Activated gamma-delta T cell treated with anti-CD3 and anti-CD28 coated beads, Interleukin-2, amount 50 U/mL, for 16 hours (primary cell): Measurements from ENCODE around the gene SLC26A8.
"Not testable (repeated sequence)": the region's sequence is repeated elsewhere in the genome, so short reads cannot be mapped to it uniquely, and the experiment has no call there.

Experiments used
- DNase-seq: peaks from one replicate; pipeline ENCODE4 v3.0.0-alpha.2; 2020; ENCODE audit warnings: low read depth

Gene SLC26A8

DNA sequence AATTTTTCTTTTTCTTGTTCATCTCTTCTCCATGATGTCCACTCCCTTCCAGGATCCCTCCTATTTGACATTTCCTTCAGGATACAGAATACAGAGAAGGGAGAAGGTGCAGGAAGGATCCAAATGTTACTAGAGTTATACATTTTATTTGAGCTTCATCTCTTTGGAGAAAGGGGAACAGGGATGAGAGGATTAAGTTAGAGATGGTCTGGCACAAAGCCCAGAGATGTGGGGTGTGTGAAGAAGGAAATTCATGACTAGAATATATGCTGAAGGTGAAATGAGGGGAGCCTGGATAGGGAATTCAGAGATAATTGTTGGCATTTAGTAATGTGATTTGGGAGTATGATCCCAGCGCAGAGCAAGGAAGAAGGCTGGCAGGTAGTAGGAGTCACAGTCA, 81.1 kb downstream of the SLC26A8 start:
- no peak for DNase-seq

GRCh38 chr6:35942355-35942754, 82.1 kb downstream of the SLC26A8 start:
- DNase-seq, result no peak

- not testable (repeated sequence) for DNase-seq
Observed at GRCh38 chr6:35941170-35941569, 83.3 kb downstream of the SLC26A8 start.

- DNase-seq, result not testable (repeated sequence)
Observed at GRCh38 chr6:35940014-35940413, 84.4 kb downstream of the SLC26A8 start.

- not testable (repeated sequence) for DNase-seq
Observed at GRCh38 chr6:35939259-35939658, 85.2 kb downstream of the SLC26A8 start.

DNA sequence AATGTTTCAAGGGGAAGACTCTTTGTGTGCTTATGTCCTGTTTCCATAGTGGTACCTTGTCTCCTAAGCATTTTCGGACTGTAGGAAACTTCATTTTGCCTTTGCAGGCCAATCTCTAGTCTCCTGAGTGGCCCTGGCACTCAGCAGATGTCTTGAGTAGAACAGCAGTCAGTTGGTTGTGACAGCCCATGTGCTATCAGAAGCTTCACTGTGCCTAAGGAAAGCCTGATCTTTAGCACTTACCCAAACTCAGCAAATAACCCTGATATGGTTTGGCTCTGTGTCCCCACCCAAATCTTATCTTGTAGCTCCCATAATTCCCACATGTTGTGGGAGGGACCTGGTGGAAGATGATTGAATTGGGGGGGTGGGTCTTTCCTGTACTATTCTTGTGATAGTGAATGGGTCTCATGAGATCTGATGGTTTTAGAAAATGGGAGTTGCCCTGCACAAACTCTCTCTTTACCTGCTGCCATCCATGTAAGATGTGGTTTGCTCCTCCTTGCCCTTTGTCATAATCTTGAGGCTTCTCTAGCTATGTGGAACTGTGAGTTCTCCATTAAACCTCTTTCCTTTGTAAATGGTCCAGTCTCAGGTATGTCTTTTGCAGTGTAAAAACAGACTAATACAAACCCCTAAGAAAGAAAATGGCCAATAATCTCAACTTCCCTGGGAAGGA, 87.6 kb downstream of the SLC26A8 start:
- DNase-seq, result no peak

GRCh38 chr6:35935469-35935868, 89.0 kb downstream of the SLC26A8 start:
- DNase-seq, result no peak

DNA sequence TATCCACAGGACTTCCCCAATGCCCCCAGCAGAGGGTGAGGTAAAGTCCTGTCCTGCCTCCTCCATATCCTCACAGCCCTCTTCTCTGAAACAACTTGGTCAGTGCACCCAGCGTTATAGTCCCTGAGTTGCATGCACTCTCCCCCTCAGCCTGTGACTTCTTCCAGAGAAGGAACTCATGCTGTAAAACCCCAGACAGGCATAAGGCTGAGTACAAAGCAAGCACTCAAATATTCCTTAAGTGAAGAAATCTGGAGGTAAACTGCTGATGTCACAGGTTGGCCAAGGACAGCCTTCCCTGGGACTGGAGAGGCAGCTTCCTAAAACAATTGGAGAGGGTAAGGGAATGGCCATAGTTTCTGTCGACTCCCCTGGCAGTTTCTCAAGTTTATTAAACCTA, 90.6 kb downstream of the SLC26A8 start:
- DNase-seq, result no peak

- DNase-seq, result not testable (repeated sequence)
Observed at GRCh38 chr6:35931873-35932272, 92.6 kb downstream of the SLC26A8 start.

DNA sequence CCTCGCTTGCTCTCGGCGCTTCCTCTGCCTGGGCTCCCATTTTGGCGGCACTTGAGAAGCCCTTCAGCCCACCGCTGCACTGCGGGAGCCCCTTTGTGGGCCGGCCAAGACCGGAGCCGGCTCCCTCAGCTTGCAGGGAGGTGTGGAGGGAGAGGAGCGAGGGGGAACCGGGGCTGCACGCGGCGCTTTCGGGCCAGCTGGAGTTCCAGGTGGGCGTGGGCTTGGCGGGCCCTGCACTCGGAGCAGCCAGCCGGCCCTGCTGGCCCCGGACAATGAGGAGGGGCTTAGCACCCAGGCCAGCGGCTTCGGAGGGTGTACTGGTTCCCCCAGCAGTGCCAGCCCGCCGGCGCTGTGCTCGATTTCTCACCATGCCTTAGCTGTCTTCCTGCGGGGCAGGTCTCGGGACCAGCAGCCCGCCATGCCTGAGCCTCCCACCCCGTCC, 93.3 kb downstream of the SLC26A8 start:
- no peak for DNase-seq

GRCh38 chr6:35929601-35930000, 94.8 kb downstream of the SLC26A8 start:
- no peak for DNase-seq

DNA sequence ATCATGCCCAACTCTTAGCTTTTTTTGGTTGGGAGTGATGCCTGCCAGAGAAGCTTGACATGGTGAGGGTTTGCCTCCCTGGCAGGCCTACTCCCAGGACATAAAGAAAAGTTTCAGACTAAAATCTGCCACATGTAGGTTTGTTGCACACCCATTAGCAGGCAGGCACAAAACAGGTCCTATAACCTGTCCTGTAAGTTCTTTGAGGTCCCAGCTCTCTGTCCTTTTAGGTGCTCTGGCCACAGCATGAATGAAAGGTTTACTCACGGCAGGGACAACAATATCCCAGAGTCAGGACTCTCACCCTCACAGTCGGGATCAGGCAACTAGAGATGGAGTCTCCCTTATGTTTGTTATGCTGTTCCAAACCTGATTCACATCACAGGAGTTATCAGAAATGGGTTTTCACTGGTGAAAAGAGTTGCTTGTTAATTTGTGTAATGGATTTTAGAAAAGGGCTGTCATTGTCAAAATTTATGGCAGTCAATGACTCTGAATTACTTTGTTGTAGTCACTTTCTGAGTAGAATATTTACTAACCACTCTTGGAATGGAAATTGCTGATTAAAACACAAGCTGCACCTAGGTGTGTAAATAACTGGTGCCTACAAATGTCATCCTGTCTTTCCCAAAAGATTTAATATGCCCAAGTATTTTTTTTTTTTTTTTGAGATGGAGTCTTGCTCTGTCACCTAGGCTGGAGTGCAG, 97.8 kb downstream of the SLC26A8 start:
- no peak for DNase-seq

GRCh38 chr6:35925961-35926360, 98.5 kb downstream of the SLC26A8 start:
- no peak for DNase-seq

DNA sequence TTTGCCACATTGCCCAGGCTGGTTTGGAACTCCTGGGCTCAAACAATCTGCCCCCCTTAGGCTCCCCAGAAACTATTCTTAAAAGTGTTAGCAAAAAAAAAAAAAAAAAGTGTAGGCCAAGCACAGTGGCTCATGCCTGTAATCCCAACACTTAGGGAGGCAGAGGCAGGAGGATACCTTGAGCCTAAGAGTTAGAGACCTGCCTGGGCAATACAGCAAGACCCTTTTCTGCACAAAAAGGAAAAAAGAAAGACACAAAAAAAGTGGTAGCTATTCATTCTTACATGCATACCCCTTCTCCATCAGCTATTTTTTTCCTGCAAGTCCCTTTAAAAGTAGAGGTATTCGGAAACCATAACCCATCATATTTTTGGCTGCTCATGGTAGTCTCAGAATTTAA, 100.3 kb downstream of the SLC26A8 start:
- no peak for DNase-seq

DNA sequence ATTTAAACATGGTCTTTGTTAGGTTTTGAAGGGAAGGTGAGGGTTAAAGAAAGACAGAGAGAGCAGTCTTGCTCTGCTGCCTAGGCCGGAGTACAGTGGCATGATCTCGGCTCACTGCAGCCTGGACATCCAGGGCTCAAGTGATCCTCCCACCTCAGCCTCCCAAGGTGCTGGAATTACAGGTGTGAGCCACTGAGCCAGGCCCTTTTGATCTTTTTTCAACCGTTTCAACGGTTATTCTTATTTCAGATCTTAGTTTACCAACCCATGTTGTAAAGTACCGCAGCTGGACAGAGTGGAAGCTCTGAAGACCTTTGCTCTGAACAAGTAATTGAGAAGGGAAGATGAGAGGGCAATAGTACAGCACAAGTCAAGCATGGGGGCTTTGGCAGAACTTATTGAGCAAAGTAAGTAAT, 102.3 kb downstream of the SLC26A8 start:
- DNase-seq, result no peak

DNA sequence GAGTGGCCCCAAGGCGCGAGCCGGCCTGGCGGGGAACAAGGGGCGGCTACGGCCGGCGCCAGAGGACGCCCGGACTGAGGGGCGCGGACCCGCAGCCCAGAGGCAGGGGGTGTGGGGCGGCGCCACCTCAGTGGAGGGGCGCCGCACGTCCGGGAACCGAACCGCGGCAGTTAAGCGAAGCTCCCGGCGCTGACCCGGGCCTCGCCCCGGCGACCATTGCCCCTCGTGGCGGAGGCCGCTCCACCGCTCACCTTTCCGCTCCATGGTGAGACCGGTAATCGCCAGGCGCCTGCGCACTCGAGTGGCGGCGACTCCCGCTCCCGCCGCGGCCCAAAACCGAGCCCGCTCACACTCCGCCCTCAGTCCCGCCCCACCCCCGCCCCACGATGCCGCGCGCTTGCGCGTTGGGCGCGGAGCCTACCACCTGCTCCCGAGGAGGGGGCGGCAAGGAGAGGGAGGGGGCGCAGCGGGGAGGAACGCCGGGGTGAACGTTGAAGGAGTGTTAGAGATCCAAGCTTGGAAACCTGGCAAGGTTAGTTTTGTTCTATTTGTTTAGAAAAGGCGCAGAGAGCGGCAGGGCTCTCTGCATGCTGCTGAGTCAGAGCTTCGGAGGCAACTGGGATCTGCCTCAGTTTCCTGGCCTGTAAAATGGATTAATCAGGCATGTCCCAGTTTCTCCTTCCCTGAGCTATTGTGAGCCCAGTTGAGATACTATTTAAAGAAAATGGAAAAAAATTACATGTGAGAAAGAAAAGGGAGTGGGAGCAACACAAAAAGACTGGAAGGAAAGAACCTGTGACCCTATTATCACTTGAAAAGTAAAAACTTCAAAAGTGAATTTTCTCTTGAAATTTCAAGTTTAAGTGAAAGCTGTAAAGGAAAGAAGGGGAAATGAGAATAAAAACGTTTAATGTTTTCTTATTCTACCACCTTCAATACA, 103.4 kb downstream of the SLC26A8 start, which contains the start of gene SRPK1:
Gene SRPK1 (minus strand): TSS at position 306 of the 940 bp plus-strand sequence. CDS start 42 bp downstream, at position 264.
- DNase-seq, result peak; percentile 79

DNA sequence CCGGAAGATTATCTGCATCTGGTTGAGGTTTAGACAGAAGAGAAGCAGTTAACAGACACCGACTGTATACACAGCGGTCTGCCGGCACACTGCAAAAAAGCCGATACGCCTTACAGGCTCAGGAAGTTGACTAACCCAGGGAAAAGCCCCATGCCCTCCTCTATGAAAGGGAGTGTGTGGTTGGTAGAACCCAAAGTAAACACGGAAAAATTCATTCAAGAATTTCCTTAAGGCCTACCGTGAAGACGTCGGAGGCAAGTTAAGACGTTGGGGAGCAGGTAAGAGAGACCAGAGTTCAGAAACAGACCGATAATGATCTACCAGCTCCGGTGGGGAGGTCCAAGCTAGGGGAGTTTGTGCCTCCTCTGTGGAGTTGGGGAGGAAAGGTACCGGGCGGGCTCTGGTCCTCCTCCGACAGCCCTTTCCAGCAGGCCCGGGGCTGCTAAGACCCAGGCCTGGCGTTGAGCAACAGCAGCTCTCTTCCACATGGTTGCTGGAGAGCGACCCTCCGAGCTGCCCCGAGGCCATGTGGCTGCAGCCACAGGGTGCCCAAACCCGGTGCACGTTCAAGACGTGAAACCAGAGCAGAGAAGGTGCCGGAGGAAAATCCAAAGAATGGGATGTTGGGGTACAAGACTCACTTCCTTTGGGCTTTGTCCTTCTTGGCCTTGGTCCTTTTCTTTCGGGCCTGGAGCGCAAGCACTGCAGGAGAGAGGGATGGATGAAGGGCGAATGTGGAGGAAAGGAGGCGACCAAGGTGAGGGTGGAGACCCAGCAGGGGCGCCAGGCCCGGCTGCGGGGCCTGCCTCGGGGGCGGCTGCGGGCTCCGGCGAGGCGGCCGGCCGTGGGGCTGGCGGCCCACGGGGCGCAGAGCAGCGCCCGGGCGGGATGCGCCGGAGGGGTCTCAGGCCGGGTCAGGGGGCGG, 104.4 kb downstream of the SLC26A8 start:
- peak; percentile 22 for DNase-seq

DNA sequence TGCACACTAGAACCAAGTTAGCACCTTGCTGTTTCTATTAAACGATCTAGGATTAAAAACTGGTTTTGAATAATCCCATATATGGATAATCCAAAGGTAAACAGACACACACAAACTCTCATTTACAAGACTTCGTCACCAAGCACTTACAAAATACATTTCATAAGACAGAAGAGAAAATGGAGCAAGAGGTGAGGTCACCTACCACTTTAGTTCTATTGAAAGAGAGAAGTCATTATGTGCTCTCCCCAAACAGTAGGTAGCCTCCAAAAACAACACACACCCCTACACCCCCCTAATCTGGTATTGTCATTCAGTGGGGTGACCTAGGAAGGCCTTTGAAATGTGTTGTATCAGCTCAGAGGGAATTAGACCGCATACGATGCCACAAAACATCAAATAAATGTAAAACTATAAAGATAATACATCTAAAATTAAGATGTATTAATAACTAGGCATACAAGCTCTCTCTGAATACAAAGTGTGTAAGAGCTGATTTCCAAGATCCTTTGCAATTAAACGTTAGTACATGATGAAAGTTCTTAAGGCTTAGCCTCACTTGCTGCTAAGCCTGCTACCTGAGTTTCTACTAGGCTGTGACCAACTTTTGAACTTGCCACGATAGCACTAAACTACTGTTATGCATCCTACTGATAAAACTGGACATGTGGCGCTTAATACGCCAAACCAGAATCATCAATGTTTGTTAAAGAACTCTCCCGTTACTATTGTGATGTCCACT, 105.2 kb downstream of the SLC26A8 start:
- no peak for DNase-seq

- not testable (repeated sequence) for DNase-seq
Observed at GRCh38 chr6:35916893-35917292, 107.5 kb downstream of the SLC26A8 start.

DNA sequence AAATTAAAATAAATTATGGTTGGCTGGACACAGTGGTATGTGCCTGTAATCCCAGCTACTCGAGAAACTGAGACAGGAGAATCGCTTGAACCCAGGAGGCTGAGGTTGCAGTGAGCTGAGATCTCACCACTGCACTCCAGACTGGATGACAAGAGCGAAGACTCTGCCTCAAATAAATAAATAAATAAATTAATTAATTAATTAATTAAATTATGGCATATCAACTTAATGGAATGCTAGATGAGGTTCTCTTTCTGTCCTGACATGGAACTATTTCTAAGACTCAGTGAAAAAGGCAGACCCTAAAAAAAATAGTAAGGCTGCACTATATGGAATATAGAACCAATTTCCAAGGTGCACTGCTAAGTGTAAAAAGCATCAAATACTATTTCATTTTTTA, 108.4 kb downstream of the SLC26A8 start:
- no peak for DNase-seq

GRCh38 chr6:35914536-35914935, 109.9 kb downstream of the SLC26A8 start:
- no peak for DNase-seq
